HepG2 (cell line): ENCODE measurements around the gene PDCD2. TPM values are rescaled to one million over a fixed set of nuclear protein-coding genes. Genes with fewer than 3 reads are reported as not detected.

Source experiments
- ATAC-seq: fragments of 200-7000 bp; cut with Tn5 transposase; 3 replicates; pipeline ENCODE4 v1.9.1; 2020; ENCODE audit warnings: mild to moderate bottlenecking, moderate library complexity
- BruUV-seq: library from RNA; stranded (reverse); fragments of 400-500 nt; replicated peaks from 2 replicates; lab custom pipeline; 2021; lab: Mats Ljungman, UMichigan
- CTCF ChIA-PET: fragments of 300-600 bp; formaldehyde crosslinking; extraction: SDS; loops from one replicate; lab custom pipeline; 2021; ENCODE audit warnings: low total read pairs, inconsistent platforms, low intra/inter-chr PET ratio; lab: Yijun Ruan, JAX
- POLR2A ChIA-PET: fragments of 350-600 bp; sonication (Branson Sonifier 250); formaldehyde crosslinking; loops from one replicate; lab custom pipeline; 2020; ENCODE audit warnings: antibody characterized with exemption, inconsistent platforms; lab: Yijun Ruan, JAX
- DNase-seq: peaks from one replicate; pipeline ENCODE4 v3.0.0-alpha.2; 2015; ENCODE audit warnings: low spot score
- FAIRE-seq: peaks from 3 replicates; lab custom pipeline; 2011; peaks lifted over from hg19 to GRCh38; lab: Jason Lieb, UNC
- H2AFZ ChIP-seq: one replicate; pipeline ENCODE4 v1.6.1; 2011; ENCODE audit warnings: low read length, inconsistent platforms
- H3K27ac ChIP-seq: fragments of 300-600 bp; 3 replicates; pipeline ENCODE4 v1.8.0; 2011; ENCODE audit warnings: mixed run types, mild to moderate bottlenecking, mixed read lengths, low read length, inconsistent platforms; ENCODE audit not compliant: insufficient read depth; ENCODE audit errors: extremely low read length
- H3K27me3 ChIP-seq, 2 experiments: fragments of 200-600 bp in 1 of 2; 2 replicates in 1 of 2; 3 replicates in 1 of 2; pipeline versions ENCODE4 v1.6.0 to v1.8.0; 2011; ENCODE audit warnings: low read length in 2 of 2, mild to moderate bottlenecking in 2 of 2, moderate library complexity in 2 of 2, inconsistent platforms in 1 of 2; ENCODE audit not compliant: insufficient read depth in 2 of 2, control insufficient read depth in 1 of 2
- H3K36me3 ChIP-seq, 2 experiments: fragments of 200-600 bp in 1 of 2; replicated peaks in 1 of 2; 2 replicates in 1 of 2; 3 replicates in 1 of 2; pipeline versions ENCODE4 v1.5.1 to v1.8.0; 2011; ENCODE audit warnings: low read length in 2 of 2, inconsistent platforms in 1 of 2; ENCODE audit not compliant: insufficient read depth in 2 of 2, control insufficient read depth in 1 of 2
- H3K4me1 ChIP-seq: 2 replicates; pipeline ENCODE4 v1.5.1; 2012; ENCODE audit warnings: low read length, inconsistent platforms; ENCODE audit not compliant: insufficient read depth
- H3K4me2 ChIP-seq: 2 replicates; pipeline ENCODE4 v1.6.0; 2011; ENCODE audit warnings: low read depth, low read length, inconsistent platforms
- H3K4me3 ChIP-seq, 3 experiments: fragments of 200-600 bp in 1 of 3; sonication (generic), shearing (Covaris generic) in 1 of 3; replicated peaks in 1 of 3; 2 replicates each; pipeline ENCODE4 v1.5.1; 2011 to 2016; ENCODE audit warnings: low read length in 3 of 3, inconsistent platforms in 2 of 3, low read depth in 2 of 3, mild to moderate bottlenecking in 2 of 3, control low read depth in 1 of 3, mixed read lengths in 1 of 3; ENCODE audit not compliant: insufficient read depth in 1 of 3
- H3K79me2 ChIP-seq: one replicate; pipeline ENCODE4 v1.6.1; 2011; ENCODE audit warnings: low read length, inconsistent platforms; ENCODE audit not compliant: insufficient read depth
- H3K9ac ChIP-seq: 2 replicates; pipeline ENCODE4 v1.6.0; 2011; ENCODE audit warnings: mild to moderate bottlenecking, low read depth, low read length, inconsistent platforms; ENCODE audit not compliant: insufficient read depth
- H3K9me3 ChIP-seq: 2 replicates; pipeline ENCODE4 v1.5.1; 2012; ENCODE audit warnings: mild to moderate bottlenecking, low read length
- H4K20me1 ChIP-seq: 2 replicates; pipeline ENCODE4 v1.6.0; 2011; ENCODE audit warnings: inconsistent platforms, mild to moderate bottlenecking, low read length, moderate library complexity; ENCODE audit not compliant: insufficient read depth
- EHMT2 ChIP-seq: fragments of 200-600 bp; sonication (generic); IDR thresholded peaks from 2 replicates; pipeline ENCODE4 v1.7.0; 2017; ENCODE audit warnings: antibody characterized with exemption, low read depth, low read length, borderline replicate concordance
- POLR2AphosphoS2 ChIP-seq: IDR thresholded peaks from 2 replicates; pipeline ENCODE4 v1.6.1; 2011; ENCODE audit warnings: low read depth, low read length, improper control_type of control experiment
- POLR2G ChIP-seq: fragments of 200-400 bp; formaldehyde crosslinking; IDR thresholded peaks from 2 replicates; pipeline ENCODE4 v1.6.1; 2018; ENCODE audit warnings: mild to moderate bottlenecking, low read depth, low read length, moderate library complexity
- RBM22 ChIP-seq: fragments of 200-400 bp; formaldehyde crosslinking; optimal IDR thresholded peaks from 2 replicates; pipeline ENCODE3; 2017; ENCODE audit warnings: mild to moderate bottlenecking, low read length, moderate library complexity
- ZBTB38 ChIP-seq: sonication (generic); formaldehyde crosslinking; IDR thresholded peaks from 2 replicates; pipeline ENCODE4 v1.5.1; 2020; ENCODE audit warnings: mild to moderate bottlenecking, missing genetic modification reagents
- ZNF496 ChIP-seq: sonication (generic); formaldehyde crosslinking; IDR thresholded peaks from 2 replicates; pipeline ENCODE4 v1.8.1; 2023; ENCODE audit warnings: mild to moderate bottlenecking, moderate library complexity, missing genetic modification reagents; ENCODE audit not compliant: insufficient replicate concordance
- ZNF792 ChIP-seq: IDR thresholded peaks from 2 replicates; pipeline ENCODE4 v1.6.1; 2016
- WGBS: methylation state at CpG from one replicate; pipeline ENCODE4 v1.1.6; 2017; ENCODE audit warnings: low lambda C conversion rate; 5-methylcytosine and 5-hydroxymethylcytosine counted together
- in situ Hi-C: cut with HindIII; loops from 2 replicates; pipeline ENCODE4 v1.10.0; 2017; ENCODE audit warnings: low pct_unique_long_range_greater_than_20kb; ENCODE audit not compliant: extremely low pct_ligation_motif_present
- intact Hi-C: fragments of 100-400 bp; cut with micrococcal nuclease; formaldehyde crosslinking; loops from one replicate; pipeline ENCODE4 v1.10.0; 2022; ENCODE audit not compliant: unreplicated experiment
- polyA plus RNA-seq, 8 experiments: library from polyadenylated mRNA; depleted of rRNA in 3 of 8; stranded (reverse) in 7 of 8; unstranded in 1 of 8; fragments of >200 nt; fragmentation: Illumina TruSeq in 4 of 8; extraction: Trizol in 4 of 8; gene quantifications; 2 replicates each; pipeline versions ENCODE4 v1.2.1 to v1.2.3, GENCODE V29; 2011 to 2016; ENCODE audit warnings: low read depth in 4 of 8, missing spikeins in 1 of 8, mixed read lengths in 1 of 8; ENCODE audit not compliant: insufficient read depth in 1 of 8
- total RNA-seq, 5 experiments: library from RNA; depleted of rRNA; stranded (reverse); fragments of >200 nt; fragmentation: Illumina TruSeq; extraction: Trizol; gene quantifications; 2 replicates each; pipeline ENCODE4 v1.2.3, GENCODE V29; 2016; ENCODE audit warnings: low read depth in 1 of 5
- TF ChIP-seq, protein P1 (sequence below): sonication (generic); formaldehyde crosslinking; IDR thresholded peaks from 2 replicates; pipeline ENCODE4 v1.8.1; 2023; ENCODE audit warnings: mild to moderate bottlenecking, missing genetic modification reagents, borderline replicate concordance
- TF ChIP-seq, protein P2 (sequence below): sonication (generic); formaldehyde crosslinking; IDR thresholded peaks from 2 replicates; pipeline ENCODE4 v1.5.0; 2020; ENCODE audit warnings: mild to moderate bottlenecking, missing genetic modification reagents, moderate library complexity
- TF ChIP-seq, protein P3 (sequence below), 2 experiments: fragments of 450-650 bp in 1 of 2; sonication (generic) in 1 of 2; formaldehyde crosslinking; IDR thresholded peaks; 2 replicates each; pipeline versions ENCODE4 v1.5.0 to v1.8.0; 2020 to 2022; ENCODE audit warnings: mild to moderate bottlenecking in 1 of 2, missing genetic modification reagents in 1 of 2

Gene PDCD2
- total and polyA plus RNA-seq, 2 of the 13 experiments (the other 11 are each of a cell fraction or from before 2014, with no cell fraction given), result 83.6 to 133 TPM

DNA sequence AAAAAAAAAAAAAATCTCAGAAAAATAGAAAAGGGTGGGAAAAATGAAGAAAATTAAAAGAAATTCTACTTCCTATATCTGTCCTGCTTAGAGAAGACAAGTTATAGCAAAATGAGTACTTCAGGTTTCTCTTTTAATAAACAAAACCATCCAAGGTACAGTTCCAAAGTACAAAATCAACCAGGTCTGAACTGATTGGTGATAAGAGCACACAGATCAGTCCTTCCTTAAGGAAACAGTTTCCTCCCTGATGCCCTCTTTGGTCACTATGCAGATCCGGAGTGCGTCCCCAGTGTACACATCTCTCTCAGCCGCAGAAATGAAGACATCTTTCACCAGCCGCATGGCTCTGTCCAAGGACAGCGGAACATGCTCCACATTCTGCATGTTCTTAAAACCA is 49.4 kb downstream of the PDCD2 start:
- BruUV-seq, result no TSS peak
- Histone ChIP-seq H3K27me3 (no peaks in the 10 kb centered on the region), H2AFZ (no peak overlapping the region), H3K79me2 (peaks cover 3% of the 10 kb centered on the region), H3K36me3 (peaks cover 23 to 67% of the 10 kb centered on the region in 2 experiments), H3K9me3 (no peaks in the 10 kb centered on the region), H3K4me1 (peaks cover 17% of the 10 kb centered on the region), H3K4me2 (no peak overlapping the region), H3K27ac (peak overlapping the region; percentile 7), H4K20me1 (0 out of 2 replicates have a peak, but pooled peaks cover 2% of the 10 kb centered on the region), H3K9ac (no peak overlapping the region), H3K4me3 (no peak overlapping the region)
- intact Hi-C loops (no loop called here), in situ Hi-C loops (no loop called here)
- DNase-seq (no peak), ATAC-seq (peak; percentile 16; the same call in 2 of the 3 replicates), FAIRE-seq (no peak)
- ChIA-PET CTCF (no interaction called here), POLR2A (interaction anchor here (1.0 kb wide), 1 partner anchor 19 kb away, joined by 3 read pairs; the partner anchor contains the start of gene TBP)
- TF ChIP-seq, protein P1, sequence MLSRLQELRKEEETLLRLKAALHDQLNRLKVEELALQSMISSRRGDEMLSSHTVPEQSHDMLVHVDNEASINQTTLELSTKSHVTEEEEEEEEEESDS (CRISPR knock-in tag), result no peak
- no peak for TF ChIP-seq ZNF496 (CRISPR knock-in tag)
- TF ChIP-seq, protein P2, sequence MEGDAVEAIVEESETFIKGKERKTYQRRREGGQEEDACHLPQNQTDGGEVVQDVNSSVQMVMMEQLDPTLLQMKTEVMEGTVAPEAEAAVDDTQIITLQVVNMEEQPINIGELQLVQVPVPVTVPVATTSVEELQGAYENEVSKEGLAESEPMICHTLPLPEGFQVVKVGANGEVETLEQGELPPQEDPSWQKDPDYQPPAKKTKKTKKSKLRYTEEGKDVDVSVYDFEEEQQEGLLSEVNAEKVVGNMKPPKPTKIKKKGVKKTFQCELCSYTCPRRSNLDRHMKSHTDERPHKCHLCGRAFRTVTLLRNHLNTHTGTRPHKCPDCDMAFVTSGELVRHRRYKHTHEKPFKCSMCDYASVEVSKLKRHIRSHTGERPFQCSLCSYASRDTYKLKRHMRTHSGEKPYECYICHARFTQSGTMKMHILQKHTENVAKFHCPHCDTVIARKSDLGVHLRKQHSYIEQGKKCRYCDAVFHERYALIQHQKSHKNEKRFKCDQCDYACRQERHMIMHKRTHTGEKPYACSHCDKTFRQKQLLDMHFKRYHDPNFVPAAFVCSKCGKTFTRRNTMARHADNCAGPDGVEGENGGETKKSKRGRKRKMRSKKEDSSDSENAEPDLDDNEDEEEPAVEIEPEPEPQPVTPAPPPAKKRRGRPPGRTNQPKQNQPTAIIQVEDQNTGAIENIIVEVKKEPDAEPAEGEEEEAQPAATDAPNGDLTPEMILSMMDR (CRISPR knock-in tag), result no peak
- 89% methylated on average over 5 of the region's 5 CpGs for WGBS

DNA sequence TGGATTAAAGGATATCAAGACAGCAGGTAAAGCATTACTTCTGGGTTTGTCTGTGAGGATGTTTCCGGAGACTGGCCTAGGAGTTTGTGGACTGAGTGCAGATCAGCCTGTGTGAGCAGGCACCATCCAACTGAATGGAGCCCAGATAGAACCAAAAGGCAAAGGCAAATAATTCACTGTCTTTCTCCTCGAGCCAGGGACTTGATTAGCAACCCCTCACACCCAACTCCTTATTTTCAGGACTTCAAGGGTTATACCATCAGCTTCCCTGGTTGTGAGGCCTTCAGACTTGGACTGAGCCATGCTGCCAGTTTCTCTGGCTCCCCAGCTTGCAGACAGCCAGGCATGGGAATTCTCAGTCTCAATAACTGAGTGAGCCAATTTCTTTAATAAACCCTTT is 50.6 kb downstream of the PDCD2 start:
- H3K36me3 ChIP-seq, result peaks cover 21 to 55% of the 10 kb centered on the region in 2 experiments
- intact Hi-C loops, result loop anchor here (5.0 kb wide), 2 partner anchors 736 to 1576 kb away; no protein-coding TSS in a partner anchor
- in situ Hi-C loops, result loop anchor here (5.0 kb wide), 1 partner anchor 701 kb away; no protein-coding TSS in a partner anchor

More for the DNA sequence above, 50.6 kb downstream of the PDCD2 start:
- Histone ChIP-seq H3K27me3 (no peaks in the 10 kb centered on the region), H3K4me1 (peaks cover 17% of the 10 kb centered on the region), H3K4me3 (no peak overlapping the region), H3K9me3 (no peaks in the 10 kb centered on the region), H3K4me2 (no peak overlapping the region), H3K9ac (no peak overlapping the region), H2AFZ (no peak overlapping the region), H4K20me1 (0 out of 2 replicates have a peak, but pooled peaks cover 2% of the 10 kb centered on the region), H3K27ac (no peak overlapping the region), H3K79me2 (no peaks in the 10 kb centered on the region)
- ChIA-PET POLR2A (no interaction called here), CTCF (no interaction called here)
- FAIRE-seq, result no peak
- no TSS peak for BruUV-seq
- no peak for ATAC-seq
- TF ChIP-seq ZNF792 (no peak), POLR2G (peak; percentile 48; the same call in 1 of the 2 replicates), ZBTB38 (CRISPR knock-in tag) (no peak), RBM22 (peak; percentile 76), EHMT2 (no peak), POLR2AphosphoS2 (peak; percentile 28; the same call in 1 of the 2 replicates)
- TF ChIP-seq, protein P3, sequence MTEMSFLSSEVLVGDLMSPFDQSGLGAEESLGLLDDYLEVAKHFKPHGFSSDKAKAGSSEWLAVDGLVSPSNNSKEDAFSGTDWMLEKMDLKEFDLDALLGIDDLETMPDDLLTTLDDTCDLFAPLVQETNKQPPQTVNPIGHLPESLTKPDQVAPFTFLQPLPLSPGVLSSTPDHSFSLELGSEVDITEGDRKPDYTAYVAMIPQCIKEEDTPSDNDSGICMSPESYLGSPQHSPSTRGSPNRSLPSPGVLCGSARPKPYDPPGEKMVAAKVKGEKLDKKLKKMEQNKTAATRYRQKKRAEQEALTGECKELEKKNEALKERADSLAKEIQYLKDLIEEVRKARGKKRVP (CRISPR knock-in tag; IDR thresholded peaks at IDR 0.05), result no peak
- no peak for DNase-seq
- 100% methylated on average over 2 of the region's 2 CpGs for WGBS
